SU-DHL-6 (cell line): ENCODE measurements around the gene TNS4.

ENCODE experiments used
- EZH2phosphoT487 ChIP-seq: fragments of 200-600 bp; sonication (generic), shearing (Covaris generic); conservative IDR thresholded peaks from 2 replicates; pipeline ENCODE4 v1.6.1; 2018; ENCODE audit warnings: mild to moderate bottlenecking, antibody characterized with exemption, low read length, moderate library complexity, mixed read lengths
- TF ChIP-seq, protein P1 (sequence below): fragments of 200-600 bp; sonication (generic); IDR thresholded peaks from one replicate; pipeline ENCODE4 v1.5.1; 2017; ENCODE audit warnings: antibody characterized with exemption, mild to moderate bottlenecking, low read length, moderate library complexity; ENCODE audit not compliant: insufficient read depth, poor library complexity, severe bottlenecking

DNA sequence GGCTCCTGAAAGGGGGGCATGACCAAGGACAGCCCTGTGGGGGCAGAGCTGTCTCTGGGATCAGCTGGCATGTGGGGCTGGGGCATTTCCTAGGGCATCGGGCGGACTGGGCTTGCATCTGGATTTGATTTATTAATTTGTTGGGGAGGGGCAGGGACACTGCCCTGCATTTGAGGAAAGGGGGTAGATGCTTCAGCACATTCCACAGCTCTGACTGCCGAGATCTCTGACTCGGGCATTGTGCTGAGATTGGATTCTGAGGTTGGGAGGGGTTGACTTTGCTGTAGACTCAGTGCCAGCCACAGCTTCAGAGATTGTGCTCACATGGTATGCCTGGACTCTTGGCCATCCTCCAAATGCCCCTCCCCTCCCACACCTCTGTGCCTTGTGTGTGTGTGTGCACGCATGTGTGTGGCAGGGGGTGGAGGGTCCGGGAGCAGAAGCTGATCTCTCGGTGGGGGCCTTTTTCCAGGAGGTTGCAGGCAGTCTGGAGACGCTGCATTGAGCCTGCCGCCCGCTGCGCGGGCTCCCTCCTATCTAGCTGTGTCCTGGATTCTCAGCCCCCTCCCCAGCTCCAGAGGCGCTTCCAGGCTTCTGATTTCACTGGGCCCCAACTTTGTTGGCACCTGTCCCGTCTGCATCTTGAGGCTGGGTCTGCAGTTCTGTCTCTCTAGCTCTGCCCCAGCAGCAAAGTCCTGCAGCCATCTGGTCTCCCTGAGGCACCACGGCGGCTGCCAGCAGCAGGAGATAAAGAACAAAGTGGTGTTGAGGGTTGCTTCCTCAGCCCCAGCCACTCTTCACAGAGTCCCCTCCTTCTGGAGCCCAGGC is 43.2 kb downstream of the TNS4 start:
- TF ChIP-seq, protein P1, sequence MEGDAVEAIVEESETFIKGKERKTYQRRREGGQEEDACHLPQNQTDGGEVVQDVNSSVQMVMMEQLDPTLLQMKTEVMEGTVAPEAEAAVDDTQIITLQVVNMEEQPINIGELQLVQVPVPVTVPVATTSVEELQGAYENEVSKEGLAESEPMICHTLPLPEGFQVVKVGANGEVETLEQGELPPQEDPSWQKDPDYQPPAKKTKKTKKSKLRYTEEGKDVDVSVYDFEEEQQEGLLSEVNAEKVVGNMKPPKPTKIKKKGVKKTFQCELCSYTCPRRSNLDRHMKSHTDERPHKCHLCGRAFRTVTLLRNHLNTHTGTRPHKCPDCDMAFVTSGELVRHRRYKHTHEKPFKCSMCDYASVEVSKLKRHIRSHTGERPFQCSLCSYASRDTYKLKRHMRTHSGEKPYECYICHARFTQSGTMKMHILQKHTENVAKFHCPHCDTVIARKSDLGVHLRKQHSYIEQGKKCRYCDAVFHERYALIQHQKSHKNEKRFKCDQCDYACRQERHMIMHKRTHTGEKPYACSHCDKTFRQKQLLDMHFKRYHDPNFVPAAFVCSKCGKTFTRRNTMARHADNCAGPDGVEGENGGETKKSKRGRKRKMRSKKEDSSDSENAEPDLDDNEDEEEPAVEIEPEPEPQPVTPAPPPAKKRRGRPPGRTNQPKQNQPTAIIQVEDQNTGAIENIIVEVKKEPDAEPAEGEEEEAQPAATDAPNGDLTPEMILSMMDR: no peak
- TF ChIP-seq EZH2phosphoT487: no peak
